OCI-LY3 (cell line): ENCODE data around the gene AKR1E2.

Experiments used
- EZH2phosphoT487 ChIP-seq: fragments of 200-600 bp; shearing (Covaris generic); IDR thresholded peaks from 2 replicates; pipeline ENCODE4 v1.6.1; 2018; ENCODE audit warnings: antibody characterized with exemption, mixed run types, low read depth
- TF ChIP-seq, protein P1 (sequence below): fragments of 200-600, 300-600 bp; sonication (generic); IDR thresholded peaks from 2 replicates; pipeline ENCODE4 v1.5.1; 2014; ENCODE audit warnings: antibody characterized with exemption, low read length, low read depth

DNA sequence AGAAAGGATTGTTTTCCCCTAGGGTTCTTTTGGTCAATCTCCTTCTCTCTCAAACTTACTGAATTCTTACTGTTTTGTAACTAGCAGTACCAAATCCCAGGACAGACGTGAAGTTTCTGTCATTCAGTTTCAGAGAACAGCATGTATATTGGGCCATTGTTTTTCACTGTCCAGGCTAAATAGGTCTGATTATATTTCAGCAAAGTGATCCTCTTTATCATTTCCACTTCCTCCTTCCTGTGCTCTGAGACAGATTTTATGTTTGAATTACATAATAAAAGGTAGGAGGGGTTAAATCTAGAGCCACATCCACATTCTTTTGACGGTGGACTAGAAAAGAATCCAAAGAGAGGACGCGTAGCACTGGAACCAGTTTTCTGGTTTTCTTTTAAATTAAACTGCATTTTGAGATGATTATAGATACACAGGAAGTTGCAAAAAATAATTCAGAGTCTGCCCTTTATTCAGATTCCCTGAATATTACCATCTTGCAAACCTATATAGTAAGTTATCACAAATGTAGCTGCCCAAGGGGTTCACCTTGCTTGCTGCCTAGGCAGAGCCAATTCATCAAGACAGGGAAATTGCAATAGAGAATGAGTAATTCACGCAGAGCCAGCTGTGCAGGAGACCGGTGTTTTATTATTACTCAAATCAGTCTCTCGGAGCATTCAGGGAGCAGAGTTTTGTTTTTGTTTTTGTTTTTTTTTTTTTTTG, 40.1 kb downstream of the AKR1E2 start:
- TF ChIP-seq EZH2phosphoT487 = no peak
- TF ChIP-seq, protein P1, sequence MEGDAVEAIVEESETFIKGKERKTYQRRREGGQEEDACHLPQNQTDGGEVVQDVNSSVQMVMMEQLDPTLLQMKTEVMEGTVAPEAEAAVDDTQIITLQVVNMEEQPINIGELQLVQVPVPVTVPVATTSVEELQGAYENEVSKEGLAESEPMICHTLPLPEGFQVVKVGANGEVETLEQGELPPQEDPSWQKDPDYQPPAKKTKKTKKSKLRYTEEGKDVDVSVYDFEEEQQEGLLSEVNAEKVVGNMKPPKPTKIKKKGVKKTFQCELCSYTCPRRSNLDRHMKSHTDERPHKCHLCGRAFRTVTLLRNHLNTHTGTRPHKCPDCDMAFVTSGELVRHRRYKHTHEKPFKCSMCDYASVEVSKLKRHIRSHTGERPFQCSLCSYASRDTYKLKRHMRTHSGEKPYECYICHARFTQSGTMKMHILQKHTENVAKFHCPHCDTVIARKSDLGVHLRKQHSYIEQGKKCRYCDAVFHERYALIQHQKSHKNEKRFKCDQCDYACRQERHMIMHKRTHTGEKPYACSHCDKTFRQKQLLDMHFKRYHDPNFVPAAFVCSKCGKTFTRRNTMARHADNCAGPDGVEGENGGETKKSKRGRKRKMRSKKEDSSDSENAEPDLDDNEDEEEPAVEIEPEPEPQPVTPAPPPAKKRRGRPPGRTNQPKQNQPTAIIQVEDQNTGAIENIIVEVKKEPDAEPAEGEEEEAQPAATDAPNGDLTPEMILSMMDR = no peak
